SKM-1 treated with dmso at 0.1 percent for 144 hours (cell line): ENCODE measurements around the gene KIAA1549.

ENCODE experiments used
- DNase-seq: peaks from one replicate; lab custom pipeline; 2025; ENCODE audit not compliant: unreplicated experiment; lab: John Stamatoyannopoulos, UW

KIAA1549 gene

DNA sequence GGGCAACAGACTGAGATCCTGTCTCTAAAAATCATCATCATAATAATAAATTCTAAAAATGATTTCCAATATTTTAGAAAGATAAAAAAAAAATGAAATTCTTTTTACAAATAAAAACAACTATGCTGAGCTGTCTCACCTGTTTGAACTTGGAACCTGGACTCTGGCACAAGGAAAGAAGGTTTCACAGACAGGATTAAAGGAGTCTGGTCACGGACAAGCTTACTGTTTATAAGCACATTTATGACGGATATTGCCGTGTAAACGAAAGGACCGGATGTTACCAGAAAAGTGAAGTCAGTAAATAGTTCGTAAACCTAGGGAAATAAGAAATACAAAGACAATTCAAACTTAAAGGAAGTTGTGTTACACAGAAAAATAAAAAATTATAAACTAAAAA is 70.2 kb downstream of the KIAA1549 start:
- DNase-seq: no peak

DNA sequence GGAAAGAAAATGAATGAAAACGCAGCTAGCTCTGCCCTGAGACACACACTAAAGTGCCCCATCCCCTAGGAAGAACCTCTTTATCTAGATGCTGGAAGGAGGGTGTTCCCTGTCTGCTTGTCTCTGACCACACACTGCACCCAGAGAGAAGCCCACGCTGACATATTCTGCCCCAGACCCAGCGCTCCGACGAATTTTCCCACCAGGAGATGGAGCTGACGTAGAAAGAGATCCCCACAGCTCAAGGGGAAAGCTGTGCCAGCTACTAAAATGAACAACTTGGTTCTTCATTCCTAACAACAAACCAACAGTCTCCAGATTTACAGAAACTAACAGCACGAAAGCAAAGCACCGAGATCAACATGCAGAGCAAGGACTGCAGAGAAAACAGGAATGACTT is 73.3 kb downstream of the KIAA1549 start:
- DNase-seq: no peak

DNA sequence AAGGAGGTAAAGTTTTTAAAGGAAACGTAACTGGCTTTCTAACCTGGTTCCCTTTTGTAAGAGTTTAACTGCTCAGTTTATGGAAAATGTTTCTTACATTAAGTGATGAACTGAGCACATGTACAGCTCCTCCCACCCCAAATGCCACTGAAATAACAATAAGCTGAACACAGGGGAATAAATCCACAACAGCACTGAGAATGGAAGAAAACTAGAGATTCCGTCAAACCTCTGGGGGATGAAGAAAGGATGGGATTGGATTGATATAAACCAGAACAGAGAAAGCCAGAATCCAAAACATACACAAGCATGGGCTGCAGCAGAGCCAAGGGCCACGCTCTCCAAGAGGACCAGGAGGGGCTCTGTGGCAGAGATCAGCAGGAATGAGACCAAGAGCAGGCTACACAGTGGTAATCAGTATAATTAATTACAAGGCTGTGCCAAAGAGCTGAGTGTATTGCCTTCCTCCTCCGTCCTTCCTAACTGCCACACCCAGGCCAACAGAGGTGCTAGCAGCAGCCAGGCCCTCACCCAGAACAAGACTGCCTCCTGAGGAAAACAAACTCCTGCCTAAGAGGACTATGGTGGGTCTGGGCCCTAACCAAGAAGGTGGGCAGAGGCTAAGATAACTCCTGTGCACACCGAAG is 73.9 kb downstream of the KIAA1549 start:
- DNase-seq: no peak

DNA sequence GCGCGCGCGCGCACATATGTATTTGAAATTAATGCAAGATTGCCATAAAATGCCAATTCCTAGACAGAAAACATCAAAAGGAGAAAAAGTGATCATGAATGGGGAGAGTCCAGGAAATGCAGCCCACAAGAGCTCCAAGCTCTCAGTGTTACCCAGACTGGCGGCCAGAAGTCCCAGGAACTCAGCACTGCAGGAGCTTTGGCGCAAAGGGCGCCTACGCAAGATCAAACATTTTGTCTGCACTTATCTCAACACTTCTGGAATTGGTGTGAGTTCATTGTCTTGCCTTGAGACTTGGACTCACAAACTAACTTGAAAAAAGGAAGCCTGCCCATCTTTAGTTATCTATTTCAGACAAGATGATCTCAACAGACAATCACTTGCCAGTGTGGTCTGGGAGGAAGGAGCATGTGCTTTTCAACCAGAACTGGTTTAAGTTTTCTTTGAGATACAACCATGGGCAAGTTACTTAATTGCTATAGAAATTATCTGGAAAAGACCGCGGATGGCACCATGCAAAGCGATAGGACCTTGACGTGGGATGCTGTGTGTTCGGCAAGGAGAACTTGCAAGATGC is 77.2 kb downstream of the KIAA1549 start:
- no peak for DNase-seq

DNA sequence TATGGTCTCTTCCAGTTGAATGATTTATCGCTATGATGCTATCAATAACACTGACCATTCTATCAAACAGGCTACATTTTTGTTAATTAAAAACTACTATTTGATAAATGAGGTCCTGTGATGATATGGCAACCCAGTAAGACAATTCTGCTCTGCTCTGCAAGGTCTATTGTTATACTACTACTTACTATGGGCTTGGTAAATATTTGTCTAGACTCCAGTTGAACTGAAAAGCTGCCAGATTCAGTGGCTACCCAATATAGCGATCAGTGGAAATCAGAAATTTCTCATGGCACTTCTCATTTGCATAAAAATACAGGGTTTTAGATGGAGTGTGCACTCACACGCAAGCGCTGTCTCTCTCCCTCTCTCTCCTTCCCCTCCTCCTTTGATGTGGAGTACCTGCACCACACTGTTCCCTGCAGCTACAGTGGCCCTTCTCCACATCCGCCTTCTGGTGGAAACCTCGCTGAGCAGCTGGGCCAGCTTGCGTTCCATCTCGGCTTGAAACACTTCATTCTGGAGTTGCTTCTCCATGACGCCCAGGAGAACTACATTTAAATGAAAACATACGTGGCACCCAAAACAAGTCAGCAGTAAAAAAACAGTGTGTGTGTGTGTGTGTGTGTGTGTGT is 77.9 kb downstream of the KIAA1549 start:
- DNase-seq: no peak

DNA sequence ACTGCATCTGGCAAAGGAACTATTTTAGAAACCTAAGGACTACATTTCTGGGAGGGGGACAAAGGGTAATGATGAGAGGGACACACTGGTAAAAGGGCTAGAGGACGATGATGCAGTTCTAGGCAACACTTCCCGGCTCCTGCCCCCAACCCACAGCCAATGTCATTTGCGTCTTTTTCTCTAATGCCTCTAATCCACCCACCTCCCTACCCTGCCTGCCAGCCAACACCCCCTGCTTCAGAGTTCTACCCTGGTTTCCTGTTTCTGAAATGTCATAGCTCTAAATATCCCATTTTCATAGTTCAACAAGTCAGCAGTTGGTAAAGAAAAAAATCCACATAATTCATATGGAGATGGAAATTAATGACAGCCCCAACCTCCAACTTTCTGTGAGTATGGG is 79.0 kb downstream of the KIAA1549 start:
- no peak for DNase-seq

DNA sequence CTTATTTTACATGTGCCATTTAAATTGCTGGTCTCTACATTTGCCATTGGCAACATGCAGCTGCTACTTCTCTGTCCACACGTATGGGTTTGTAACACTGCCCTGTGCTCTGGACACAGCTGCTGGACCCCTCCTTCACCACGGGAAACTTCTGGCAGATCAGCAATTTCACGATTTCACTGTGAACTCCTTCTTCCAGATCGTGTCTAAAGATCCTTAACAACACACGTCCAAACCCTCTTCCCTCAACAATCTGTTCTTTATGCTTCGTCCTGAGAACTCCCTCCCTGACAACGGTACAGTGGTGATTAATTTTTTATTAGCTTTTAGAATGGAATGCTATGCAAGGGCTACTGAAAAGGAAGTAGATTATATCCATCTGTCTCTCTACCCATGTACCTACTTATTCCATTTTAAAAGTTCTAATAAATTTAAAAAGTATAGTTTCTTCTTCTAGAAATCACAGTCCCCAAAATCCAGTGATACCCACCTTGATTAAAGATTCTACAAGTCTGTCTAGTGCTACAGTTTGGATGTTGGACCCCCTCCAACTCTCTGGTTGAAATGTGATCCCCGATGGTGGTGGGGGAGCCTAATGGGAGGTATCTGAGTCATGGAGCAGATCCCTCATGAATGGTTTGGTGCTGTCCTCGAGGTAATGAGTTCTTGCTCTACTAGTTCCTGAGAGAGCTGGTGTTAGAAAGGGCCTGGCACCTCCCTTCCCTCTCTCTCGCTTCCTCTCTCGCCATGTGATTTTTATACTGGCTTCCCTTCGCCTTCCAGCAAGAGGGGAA is 81.0 kb downstream of the KIAA1549 start:
- no peak for DNase-seq

DNA sequence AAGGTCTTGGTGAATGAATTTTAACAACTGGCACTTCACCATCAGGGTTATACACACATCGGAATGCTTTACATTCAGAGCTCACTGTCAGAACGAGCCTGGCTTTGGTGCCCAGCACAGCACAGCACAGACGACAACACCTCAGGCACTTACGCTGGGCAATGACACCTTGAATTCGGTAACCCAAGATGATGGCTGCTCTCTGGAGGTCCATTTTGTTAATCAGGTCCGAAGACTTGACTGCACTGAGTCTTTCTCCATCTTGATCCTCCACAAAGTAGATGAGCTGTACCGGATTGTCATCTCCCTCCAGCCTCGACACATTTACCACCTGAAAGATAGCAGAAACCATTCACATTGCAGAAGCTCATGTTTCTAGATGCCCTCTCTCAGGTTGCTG is 82.4 kb downstream of the KIAA1549 start:
- DNase-seq: no peak

DNA sequence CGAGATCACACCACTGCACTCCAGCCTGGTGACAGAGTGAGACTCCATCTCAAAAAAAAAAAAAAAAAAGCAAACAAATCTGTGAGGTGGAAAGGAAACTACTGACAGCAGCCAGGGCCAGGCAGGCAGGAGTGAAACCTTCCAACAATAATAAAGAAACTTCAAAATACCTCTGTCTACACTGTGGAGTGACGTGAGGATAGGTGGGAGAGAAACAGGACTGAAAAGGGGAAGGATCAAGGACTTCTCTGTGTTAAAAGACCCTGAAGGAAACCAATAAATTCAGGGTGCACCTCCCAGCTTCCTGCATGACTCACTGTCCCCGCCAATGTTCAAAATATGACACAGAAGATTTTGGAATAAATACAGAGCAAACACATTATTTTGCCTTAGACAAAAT is 82.9 kb downstream of the KIAA1549 start:
- DNase-seq: no peak

DNA sequence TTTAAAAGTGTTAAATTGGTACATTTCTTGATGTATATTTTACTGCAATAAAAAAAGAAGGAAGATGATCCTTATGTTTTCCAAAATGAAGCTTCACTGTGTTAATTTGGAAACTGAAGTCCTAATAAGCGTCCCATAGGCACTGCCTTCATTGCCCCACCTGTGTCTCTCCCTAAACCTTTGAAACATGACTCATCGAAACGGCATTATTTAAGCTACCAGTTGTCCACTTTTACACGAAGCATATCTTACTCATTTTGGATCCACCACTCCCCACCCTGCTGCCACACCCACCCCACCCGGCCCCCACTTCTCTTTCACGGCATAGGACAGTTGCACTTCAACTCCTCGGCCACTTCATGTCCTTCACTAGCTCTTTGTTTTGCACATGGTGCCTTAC is 85.5 kb downstream of the KIAA1549 start:
- DNase-seq: no peak

DNA sequence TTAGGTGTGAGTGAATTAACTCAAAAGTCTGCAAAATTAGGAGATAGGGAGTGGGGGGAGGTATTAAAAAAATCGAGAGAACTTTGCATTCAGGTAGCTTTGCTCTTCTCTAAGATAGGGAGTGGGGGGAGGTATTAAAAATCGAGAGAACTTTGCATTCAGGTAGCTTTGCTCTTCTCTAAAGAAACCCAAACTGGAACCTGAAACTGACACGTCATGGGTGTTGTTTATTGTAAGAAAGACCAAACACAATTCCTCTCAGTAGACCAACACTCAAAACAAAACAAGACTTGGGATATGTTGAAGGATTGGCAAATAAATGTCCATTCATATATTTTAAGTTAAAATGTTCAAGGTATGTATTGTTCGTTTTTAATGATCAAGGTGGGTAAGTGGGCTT is 87.9 kb downstream of the KIAA1549 start:
- DNase-seq: no peak

DNA sequence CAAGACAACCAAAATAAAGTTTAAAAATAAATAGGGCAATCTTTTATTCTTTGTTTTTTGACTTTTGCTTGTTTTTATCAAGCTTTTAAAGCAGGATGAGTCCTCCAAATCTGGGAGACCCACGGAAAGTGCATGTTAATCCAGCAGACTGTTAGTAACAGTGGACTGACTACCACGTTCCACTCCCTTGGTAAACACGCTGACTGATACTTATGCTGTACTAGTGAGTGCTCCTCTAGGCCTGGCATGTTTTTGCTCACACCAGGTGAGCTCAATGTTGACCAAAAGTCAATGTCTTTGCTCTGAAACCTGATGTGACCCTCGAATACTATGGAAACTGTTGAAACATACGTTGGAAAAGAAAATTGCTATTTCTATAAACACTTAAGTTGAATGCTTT is 88.4 kb downstream of the KIAA1549 start:
- DNase-seq: no peak

DNA sequence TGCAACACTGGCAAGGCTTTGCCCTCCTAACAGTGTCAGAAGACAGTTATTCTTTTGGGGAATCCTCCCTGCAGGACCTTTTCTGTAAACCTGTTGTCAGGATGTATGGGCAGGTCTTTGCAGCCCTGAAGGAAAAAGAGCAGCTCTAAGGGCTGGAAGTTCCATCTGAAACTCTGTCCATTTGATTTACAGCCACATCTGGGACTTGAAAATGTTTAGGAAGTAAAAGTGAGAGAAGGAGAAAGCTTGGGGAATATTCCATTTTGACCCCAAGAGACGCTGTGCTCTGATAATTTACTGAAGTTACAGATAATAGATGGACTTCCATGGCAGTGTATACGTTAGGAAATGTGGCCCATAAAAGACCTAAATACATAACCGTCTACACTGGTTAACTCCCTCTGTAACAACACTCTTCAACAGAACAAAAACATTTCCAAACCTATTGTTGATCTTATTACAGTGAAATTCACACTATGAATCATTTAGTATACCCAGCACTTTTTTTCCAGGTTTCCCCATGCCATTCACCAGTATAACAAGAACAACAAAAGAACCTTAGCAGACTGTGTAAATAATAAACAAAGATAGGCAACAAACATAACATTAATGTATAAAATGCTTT is 89.1 kb downstream of the KIAA1549 start:
- no peak for DNase-seq

DNA sequence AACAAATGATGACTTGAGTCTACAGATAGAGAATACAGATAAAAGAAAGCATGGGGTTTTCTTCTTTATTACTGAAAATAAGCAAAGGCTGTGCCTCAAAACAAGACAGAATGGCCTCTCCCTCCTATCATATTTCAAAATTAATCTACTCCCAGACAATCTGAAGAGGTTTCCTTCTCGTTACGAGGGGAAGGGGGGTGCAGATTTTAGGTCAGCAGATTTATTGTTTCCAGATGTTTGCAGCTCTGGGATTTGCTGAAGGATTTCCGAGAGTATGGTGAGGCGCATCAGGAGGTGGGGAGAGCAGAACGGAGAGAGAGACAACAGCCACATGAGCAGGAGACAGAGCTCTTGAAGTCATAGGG is 89.8 kb downstream of the KIAA1549 start:
- DNase-seq: no peak

DNA sequence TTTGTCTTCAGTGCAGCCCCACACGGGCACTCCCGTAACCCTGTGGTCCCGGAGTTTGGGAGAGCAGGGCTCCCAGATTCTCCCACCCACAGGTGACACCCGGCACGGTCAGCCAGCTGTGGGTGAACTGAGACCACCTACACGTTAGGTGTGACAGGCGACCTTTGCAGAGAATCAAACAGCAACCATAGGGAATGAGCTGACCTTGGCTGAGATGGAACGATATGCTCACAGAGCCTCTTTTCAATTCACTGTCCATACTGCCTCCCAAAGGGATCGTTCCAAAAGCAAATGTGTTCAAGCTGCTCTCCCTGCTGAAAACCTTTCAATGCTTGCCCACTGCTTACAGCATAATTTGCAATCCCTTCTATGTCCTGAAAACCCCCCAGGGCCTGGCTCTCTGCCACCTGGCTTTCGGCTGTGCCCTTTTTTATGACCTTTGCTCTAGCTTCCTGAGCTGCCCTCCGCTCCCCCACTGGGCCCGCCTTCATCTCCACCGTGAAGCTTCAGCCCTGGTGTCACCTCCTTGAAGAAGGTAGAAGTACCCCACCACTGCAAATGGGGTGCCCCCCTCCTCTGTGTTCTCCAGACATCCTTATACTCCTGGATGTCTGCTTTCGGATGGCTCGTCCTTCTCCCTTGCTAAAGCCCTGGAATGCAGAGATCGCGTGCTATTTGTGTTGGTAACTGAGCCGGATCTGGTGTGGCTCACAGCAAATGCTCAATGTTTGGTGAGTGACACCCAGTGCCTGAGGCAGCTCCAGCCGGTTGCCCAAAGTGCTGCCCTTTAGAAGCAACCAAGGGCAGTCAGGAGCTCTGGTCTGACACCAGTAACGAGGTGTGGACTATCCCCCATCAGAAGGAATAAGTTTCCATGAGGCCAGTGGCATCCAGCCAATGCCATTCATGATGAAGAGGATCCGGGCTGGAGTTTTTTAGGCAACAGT is 90.4 kb downstream of the KIAA1549 start:
- no peak for DNase-seq

DNA sequence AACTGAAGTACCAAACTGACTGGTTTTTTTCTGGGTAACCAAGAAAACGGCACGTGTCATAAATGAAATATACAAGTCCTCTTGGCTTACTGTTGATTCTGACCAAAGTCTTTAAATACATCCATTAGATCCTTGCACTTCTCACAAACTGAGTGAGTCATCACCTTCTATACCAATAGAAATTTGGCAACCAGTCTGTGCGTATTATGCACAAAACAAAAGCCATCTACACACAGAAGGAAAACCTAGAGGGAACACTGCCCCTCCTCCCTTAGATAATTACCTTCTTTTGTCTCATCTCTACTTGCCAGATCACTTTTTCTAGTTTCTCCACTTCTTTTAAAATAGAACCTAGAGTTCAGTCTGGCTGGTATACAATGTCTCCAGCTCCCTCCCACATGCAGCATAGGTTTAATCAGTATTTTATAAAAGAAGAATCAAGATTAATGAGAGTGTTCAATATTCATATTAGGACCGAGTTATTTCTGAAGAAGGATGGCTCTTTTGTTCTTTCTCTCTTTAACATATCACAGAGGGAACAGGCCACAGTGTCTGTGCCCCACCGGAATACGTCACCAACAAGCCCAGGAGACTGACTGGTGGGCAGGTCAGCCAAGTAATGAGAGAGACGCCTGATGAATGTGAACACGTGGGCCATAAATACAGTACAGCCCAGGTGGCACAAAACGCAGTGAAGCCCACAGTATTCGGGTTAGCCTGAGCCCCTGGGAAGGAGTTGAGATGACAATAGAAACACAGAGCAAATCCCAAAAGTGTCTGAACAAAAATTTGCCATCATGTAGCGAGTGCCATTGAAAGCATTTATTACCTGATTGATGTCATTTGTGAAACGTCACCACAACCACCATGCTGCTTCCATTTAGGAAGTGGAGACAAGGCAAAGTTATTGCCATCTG is 91.3 kb downstream of the KIAA1549 start:
- no peak for DNase-seq

DNA sequence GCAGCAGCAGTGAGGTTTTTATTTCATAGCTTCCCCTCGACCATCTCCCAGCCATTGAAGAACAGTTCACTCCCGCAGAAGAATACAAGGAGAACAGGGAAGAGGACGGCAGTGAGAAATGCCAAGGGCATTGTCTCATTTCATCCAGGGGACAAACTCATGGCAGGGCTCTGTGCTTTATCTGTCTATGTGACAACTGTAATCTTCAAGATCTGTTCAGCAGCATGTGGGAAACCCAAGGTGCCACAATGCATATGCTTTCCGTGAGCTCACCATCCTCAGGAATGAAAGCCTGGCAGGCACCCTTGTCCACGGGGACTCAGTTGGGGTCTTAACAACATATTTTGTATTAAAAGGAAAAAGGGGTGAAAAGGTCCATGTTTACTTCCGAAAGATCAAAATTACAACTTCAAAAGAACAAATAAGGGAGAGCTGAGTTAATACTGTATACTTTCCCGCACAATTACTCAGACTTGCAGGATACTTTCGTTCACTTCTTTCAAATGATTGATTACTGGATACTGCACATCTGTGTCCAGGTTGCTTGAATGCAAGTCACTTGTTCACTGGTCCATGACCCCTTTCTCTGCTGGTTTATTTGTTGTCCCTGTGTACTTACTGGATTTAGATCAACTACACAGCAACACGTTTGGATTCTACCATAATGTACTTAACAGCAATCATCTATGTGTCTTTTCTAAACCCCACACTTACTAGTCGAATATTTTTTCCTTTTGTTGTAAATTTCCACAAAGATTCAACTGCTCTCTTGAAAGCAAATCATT is 93.1 kb downstream of the KIAA1549 start:
- no peak for DNase-seq

DNA sequence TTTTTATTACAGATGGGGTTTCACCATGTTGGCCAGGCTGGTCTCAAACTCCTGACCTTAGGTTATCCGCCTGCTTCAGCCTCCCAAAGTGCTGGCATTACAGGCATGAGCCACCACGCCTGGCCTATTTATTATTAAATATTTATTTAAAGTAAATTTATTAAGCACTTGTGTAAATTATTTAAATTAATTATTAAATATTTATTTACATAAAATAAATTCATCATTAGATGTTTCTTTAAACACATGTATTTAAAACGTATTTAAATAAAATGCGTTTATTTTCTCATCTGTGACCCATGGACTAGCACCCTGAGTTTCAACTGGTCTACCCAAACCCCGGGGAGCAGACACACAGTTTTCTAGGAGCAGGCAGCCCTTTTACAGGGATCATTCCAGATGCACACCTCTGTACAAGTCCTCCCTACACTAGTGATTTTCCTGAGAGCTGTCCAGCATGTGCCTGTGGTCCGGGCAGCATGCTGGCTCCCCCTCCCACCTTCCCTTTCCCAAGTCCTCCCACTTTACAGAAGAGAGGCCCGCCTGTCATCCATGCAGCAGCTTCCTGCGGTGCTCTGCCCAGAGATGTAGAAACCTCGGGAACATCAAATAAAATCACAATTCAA is 94.0 kb downstream of the KIAA1549 start:
- DNase-seq: no peak
